NCI-H510A treated with DMSO at 0.1 percent for 48 hours (cell line): Measurements from ENCODE around the gene CYP4A22.
A peak's percentile ranks its signal among the peaks of the same experiment; 100 is the strongest.
"Not testable (repeated sequence)": the region's sequence is repeated elsewhere in the genome, so short reads cannot be mapped to it uniquely, and the experiment has no call there.

ENCODE experiments used
- DNase-seq: peaks from one replicate; lab custom pipeline; 2025; lab: John Stamatoyannopoulos, UW

CYP4A22 gene, protein sequence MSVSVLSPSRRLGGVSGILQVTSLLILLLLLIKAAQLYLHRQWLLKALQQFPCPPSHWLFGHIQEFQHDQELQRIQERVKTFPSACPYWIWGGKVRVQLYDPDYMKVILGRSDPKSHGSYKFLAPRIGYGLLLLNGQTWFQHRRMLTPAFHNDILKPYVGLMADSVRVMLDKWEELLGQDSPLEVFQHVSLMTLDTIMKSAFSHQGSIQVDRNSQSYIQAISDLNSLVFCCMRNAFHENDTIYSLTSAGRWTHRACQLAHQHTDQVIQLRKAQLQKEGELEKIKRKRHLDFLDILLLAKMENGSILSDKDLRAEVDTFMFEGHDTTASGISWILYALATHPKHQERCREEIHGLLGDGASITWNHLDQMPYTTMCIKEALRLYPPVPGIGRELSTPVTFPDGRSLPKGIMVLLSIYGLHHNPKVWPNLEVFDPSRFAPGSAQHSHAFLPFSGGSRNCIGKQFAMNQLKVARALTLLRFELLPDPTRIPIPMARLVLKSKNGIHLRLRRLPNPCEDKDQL

DNA sequence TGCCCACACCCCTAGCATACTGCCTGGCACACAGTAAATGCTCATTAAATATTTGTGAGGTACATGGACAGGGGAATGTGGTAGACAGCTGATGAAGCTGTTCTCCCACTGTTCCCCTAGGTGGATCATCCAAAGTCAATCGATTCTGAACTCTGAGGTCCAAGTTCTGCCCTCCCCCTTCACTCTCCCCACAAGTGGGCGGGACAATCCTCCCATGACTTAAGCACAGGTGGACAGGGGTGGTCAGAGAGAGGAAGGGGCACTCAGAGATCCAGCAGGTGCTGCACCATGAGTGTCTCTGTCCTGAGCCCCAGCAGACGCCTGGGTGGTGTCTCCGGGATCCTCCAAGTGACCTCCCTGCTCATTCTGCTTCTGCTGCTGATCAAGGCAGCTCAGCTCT is at the start of gene CYP4A22:
TSS of gene CYP4A22 (plus strand) at position 244 of the 400 bp plus-strand sequence. CDS start at position 289, 45 bp downstream.
- no peak for DNase-seq

DNA sequence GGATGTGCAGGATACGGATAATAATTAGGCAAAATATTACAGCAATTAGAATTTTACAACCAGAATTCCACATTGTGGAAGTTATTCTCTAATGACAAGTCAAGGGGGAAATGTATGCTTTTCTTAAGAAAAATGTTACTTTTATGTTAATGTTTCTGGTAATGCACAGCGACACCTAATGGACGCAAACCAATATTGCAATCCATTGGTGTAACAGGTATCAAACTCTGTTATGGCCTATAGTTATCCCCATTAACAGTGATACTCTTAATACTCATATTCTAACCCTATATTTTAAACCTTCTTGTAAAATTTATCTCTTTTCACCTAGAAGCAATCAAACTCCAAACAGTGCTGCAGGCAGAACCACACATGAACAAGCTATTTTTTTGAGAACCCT is 47.9 kb upstream of the CYP4A22 start:
- peak; percentile 5 for DNase-seq

DNA sequence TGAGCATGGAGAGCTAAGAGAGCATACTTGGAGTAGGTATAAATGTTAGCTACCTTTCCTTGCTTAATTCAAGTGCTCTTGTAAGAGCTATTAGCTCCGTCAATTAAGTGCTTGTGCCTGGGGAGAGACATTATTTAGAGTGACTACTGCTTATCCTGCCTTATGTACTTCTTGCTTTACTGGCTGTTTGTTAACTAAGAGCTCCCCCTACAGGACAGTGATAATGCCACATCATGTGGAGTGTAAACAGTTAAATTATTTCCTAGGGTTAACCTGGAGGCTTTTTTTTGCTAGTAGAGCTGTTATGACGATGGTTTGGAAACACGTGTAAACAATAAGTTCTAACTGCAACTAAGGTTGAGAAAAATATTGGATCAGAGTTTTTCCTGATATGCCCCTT is 45.8 kb upstream of the CYP4A22 start:
- DNase-seq: not testable (repeated sequence)

DNA sequence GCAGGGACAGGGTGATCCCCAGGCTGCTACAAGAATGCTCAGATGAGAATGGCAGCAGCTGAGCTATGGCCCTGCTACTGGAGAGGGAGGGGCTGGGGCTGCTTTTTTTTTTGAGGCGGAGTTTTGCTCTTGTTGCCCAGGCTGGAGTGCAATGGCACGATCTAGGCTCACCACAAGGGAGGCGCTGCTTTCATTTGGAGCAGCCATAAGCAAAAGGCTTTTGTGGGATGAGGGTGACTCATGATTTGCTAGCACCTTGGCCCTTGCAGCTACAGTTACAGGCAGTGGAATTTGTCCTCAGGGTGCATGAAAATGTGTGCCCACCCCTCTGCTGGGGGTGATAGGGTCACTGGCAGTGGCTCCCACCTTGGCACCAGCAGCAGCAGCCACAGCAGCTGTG is 32.4 kb upstream of the CYP4A22 start:
- DNase-seq: no peak

DNA sequence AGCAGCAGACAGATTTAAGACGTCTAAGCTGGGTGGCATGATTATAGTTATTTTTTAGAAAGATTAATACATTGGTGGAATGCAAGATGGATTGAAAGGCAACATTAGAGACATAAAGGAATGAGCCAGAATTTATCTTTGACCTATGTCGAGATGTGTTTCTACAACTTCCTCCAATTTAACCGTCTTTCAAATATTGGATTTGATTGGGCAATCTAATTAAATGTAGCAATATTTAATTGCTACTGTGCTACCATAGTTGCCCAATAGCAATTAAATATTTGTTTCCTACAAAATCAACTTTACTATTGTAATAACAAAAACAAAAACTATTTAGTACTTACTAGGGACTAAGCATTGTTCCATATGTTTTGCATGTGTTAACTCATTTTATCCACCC is 30.4 kb upstream of the CYP4A22 start:
- no peak for DNase-seq

DNA sequence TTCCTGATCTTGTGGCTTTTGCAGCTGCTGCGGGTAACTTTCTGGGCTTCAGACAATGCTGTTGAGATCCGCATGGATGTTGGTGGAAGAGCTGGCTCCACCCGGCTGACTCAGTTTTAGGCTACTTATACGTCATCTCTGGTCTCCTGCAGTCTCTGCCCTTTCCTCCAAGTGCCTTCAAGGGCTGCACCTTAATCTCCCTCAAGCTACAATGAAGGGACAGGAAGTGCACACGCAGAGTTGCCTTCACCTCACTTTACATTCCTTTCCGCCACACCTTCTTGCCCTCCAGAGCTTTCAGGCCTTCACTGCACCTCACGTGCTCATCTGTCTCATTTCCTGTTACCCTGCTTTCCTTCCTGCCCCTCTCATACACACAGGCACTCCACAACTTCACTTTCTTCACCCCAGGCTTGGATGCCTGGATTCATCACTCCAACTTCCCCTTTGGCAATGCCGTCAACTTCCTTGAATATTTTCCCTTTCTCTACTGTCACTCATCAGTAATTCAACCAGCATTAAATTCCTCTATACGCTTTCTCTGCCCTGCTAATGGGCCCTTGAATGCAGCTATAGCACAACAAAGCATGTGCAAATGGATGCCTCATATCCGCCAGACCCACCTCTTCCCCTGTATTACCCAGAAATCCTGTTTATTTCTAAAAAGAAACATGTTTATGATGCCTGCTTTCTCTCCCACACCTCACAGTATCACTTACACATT is 29.2 kb upstream of the CYP4A22 start:
- DNase-seq: not testable (repeated sequence)

DNA sequence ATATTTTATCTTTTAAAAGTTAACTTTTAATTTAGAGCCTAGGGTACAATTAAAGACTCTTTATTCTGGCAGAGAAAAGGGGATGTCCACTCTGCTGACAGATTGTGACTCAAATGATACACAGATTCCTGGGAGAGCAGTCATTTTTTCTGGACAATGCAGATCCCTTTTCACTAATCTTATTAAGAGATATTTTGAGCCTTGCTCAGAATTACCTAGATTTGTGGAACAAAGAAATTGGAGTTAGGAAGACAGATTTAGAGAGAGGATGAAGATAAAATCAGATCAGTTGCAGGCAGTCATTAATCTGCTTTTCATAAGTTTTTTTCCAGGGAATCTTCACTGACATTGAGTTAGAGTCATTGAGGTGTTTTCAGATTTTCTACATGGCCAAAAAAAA is 27.8 kb upstream of the CYP4A22 start:
- not testable (repeated sequence) for DNase-seq

DNA sequence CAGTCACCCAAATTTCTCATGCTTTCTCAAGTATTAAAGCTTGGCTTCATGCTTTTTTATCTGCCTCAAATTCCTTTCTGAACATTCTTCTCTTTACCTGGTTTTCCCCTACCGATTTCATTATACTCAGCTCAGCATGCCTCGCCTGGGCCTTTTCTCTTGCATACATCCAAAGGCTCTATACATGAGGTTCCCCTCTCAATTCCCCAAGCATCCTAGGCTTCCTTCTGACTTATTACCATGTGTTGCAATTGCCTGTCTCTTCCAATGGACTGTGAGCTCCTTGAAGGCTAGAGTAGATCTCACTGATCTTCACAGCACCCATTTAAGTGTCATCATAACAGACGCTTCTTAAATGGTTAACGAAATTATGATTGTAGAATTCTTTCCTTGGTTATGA is 24.1 kb upstream of the CYP4A22 start:
- no peak for DNase-seq

DNA sequence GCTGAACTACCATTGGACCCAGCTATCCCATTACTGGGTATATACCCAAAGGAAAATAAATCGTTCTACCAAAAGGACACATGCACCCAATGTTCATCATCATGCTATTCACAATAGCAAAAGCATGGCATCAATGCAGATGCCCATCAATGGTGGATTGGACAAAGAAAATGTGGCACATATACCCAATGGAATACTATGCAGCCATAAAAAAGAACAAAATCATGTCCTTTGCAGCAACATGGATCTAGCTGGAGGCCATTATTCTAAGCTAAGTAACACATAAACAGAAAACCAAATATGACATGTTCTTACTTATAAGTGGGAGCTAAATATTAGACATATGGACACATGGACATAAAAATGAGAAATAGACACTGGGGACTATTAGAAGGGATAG is 16.2 kb upstream of the CYP4A22 start:
- not testable (repeated sequence) for DNase-seq

DNA sequence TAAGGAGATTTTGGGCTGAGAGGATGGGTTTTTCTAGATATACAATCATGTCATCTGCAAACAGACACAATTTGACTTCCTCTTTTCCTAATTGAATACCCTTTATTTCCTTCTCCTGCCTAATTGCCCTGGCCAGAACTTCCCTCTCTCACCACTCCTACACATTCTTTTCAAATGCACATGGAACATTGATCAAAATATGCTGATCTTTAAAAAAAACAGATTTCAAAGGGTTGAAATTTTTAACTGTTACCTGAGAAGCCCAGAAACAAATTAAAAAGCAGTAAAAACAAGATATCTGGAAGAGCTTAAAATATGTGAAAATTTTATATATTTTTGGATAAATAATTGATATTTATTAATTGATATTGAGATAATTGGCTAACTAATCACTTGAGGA is 12.4 kb upstream of the CYP4A22 start:
- not testable (repeated sequence) for DNase-seq

DNA sequence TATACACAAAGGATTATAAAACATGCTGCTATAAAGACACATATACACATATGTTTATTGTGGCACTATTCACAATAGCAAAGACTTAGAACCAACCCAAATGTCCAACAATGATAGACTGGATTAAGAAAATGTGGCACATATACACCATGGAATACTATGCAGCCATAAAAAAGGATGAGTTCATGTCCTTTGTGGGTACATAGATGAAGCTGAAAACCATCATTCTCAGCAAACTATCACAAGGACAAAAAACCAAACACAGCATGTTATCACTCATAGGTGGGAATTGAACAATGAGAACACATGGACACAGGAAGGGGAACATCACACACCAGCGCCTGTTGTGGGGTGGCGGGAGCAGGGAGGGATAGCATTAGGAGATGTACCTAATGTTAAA is 10.2 kb upstream of the CYP4A22 start:
- not testable (repeated sequence) for DNase-seq

DNA sequence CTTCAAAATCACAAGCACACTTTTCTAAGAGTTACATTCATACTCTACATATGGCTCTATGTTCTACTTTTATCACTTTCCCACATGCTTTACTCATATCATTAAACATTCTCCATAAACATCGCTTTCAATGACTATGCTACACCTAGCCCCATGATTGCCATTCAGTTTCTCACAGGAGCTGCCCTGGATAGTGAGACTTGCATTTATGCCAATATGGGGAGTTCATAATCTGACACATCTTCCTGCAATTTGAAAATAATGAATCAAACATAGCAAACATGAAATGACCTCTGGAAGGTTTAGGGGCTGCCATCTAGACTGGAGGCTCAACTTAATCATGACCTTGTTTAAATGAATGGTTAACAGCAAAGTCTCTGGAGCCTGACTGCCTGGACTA is 9.0 kb upstream of the CYP4A22 start:
- DNase-seq: no peak

DNA sequence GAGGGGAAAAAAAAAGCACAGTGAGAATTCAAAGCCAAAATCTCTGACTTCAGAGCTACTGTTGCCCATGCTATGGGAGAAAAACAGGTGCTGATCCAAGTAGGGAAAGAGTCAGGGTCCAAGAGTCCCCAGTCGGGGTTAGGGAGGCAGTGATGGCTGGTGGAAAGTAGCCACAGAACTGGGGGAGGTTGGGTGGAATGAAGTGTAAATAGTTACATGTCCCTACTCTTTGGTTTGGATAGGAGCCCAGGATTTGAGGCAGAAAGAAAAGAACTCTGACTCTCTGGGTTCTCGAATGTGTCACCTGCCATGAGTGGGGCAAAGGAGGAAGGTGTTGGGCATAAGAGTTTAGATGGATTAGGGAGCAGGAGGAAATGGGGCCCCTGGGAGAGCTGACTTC is 8.4 kb upstream of the CYP4A22 start:
- DNase-seq: not testable (repeated sequence)

DNA sequence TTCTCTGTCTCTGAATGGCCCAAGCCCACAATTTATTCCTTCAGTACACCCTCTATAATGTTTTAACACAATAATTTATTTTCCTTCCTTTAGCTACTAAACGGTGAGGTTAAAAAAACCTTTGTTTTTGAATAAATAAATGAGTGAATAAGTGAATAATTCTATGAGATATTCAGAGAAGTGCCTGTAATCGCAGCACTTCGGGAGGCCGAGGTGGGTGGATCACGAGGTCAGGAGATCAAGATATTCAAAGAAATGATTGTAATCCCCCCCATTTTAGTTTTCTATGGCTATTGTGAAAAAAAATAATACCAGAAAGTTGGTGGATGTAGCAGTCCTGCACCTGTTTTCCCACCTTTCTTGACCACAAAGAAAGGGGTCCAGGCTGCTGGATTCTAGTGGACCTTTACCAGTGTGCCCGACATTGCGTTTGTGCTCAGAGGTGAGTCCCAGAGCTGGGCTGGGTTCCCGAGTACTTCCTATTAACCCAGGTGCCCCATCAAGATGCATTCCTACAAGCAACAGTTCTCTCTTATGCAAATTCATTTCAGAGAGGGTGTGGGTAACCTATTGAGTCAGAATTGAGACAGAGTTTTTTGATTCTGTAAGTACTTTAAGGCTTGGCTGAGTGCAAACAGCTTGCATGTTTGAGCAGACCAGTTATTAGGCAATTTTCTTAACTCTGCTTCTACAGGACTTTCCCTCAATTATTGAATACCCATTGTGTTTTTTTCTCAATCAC is 7.6 kb upstream of the CYP4A22 start:
- not testable (repeated sequence) for DNase-seq

DNA sequence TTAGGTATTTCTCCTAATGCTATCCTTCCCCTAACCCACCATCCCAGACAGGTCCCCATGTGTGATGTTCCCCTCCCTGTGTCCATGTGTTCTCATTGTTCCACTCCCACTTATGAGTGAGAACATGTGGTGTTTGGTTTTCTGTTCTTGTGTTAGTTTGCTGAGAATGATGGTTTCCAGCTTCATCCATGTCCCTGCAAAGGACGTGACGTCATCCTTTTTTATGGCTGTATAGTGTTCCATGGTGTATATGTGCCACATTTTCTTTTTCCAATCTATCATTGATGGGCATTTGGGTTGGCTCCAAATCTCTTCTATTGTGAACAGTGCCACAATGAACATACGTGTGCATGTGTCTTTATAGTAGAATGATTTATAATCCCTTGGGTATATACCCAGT is 4.6 kb upstream of the CYP4A22 start:
- not testable (repeated sequence) for DNase-seq

DNA sequence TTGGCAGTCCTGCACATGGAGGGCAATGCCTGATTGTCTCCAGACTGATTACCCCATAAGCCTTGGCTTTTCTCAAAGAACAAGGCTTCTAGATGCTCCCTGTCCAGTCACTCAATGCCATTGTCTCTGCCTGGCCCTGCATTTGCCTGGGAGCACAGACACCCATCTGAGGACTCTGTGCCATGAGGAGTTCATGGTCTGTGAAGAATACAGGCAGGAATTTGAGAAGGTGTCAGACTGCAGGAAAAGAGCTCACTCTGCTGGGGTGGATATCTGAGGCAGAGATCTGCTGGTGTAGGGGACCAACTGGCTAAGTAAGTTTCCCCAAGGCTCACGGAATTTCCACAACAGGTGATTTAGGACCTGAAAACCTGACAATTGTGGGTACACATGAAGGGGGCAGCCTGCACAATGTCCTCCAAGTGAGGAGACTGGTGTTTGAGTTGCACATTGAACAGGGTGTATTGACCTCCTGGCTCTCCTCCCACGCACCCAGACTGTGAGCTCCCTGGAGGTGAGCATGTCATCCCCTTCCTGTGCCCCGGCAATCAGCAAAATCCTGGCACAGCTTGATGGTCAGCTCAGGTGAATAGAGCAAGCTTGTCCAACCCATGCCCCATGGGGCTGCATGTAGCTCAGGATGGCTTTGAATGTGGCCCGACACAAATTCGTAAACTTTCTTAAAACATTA is 829 bp downstream of the CYP4A22 start:
- DNase-seq: no peak

DNA sequence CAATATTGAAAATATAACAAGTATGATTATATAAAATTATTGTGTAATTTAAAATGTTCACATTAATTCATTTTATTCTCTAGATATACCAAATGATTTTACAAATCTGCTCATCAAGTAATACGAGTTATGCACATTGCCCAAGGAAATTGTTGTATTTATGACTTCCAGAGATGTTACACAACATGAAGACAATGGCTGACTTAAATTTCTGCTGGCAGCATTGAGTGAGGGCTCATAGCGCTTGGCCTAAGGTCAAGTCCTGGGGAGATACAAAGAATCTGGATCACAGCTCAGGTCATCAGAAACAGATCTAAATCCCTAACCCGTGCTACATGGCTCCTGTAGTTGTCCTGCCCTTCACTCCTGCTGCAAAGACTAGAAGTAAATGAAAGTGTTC is 3.1 kb downstream of the CYP4A22 start:
- DNase-seq: not testable (repeated sequence)

DNA sequence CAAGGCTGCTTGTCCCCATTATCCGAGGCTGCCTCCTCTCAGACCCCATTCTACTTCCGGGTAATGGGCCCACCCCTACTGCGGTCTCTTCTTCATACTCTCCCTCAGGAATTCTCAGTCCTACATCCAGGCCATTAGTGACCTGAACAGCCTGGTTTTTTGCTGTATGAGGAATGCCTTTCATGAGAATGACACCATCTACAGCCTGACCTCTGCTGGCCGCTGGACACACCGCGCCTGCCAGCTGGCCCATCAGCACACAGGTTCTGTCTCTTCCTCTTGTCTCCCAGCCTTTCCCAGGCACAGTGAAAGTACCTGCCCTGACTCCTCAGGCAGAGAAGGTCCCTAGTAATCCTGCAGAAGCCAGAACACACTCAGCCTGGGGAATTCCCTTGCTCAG is 6.4 kb downstream of the CYP4A22 start:
- peak; percentile 1 for DNase-seq

DNA sequence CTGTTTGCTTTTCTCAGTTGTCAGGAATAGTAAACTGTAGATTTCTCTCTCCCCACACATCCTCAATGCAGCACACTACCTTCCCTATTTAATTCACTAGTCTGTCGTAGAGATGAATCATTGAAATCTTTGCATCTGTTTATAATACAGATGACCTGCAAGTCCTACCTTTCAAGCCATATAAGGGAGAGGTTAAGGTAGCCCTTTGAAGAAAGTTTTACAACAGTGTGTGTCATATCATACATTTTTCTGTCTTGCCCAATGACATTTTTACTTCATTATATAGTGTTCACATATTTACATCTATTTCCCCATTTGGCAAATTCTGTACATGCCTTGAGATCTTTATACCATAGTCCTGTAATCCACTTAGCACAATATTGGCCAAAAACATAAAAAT is 9.3 kb downstream of the CYP4A22 start:
- DNase-seq: not testable (repeated sequence)

DNA sequence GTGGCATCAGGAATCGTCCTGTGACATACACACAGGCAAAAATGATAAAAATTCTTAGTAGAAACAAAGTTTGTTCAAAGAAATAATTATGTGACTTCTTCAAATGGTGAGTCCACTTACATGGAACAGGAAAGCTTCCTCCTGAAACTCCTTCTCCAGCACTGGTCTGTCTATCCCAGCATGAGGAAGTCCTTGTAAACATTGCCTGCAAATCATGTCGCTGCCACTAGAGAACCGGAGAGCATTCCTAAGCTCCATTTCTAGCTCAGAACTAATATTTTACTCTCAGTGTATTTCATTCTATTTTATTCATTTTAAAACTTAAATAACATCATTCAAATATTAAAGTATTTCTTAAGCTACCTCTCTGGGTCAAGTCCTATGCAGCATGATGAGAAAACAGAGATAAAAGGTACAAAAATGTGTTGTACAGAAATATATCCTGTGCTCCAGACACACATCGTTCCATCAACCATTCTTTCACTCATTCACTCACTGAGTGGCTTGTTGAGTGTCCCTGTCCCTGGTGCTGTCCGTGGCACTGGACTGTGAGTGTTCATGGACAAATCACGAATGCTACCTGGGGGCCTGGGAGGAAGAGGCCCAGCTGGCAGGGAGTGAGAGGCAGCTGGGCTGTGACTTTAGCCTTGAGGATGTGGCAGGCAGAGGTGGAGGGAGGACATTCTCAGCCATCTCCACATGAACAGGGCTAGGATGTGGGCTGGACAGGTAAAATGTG is 10.0 kb downstream of the CYP4A22 start:
- DNase-seq: no peak

DNA sequence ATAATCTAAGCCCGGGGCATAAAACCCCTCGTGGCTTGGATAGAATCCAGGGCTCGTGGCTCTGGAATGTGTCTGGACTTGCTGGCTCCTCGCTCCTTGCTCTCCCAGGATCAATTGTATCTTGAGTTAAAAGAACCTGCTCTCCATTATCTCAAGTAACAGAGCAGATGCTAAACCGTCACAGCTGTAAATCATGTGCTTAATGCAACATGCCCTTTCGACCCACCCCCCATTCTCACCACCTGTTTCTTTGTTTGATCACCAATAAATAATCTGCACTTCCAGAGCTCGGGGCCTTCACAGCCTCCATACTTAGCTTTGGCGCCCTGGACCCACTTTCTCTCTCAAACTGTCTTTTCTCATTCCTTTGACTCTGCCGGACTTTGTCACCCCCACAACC is 11.9 kb downstream of the CYP4A22 start:
- peak; percentile 33 for DNase-seq
